ENCODE data around the gene ZNF414.
"Not testable (repeated sequence)": the region's sequence is repeated elsewhere in the genome, so short reads cannot be mapped to it uniquely, and the experiment has no call there.

The ZNF414 gene, protein sequence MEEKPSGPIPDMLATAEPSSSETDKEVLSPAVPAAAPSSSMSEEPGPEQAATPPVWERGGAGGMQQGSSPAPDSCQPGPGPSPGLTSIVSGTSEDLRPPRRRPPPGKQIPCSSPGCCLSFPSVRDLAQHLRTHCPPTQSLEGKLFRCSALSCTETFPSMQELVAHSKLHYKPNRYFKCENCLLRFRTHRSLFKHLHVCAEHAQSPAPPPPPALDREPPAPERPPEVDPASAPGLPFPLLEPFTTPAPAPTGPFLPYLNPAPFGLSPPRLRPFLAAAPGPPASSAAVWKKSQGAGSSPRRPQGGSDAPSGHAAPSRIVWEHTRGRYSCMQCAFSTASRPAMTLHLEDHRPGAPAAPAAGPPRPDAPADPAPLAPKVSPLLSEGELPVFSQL

DNA sequence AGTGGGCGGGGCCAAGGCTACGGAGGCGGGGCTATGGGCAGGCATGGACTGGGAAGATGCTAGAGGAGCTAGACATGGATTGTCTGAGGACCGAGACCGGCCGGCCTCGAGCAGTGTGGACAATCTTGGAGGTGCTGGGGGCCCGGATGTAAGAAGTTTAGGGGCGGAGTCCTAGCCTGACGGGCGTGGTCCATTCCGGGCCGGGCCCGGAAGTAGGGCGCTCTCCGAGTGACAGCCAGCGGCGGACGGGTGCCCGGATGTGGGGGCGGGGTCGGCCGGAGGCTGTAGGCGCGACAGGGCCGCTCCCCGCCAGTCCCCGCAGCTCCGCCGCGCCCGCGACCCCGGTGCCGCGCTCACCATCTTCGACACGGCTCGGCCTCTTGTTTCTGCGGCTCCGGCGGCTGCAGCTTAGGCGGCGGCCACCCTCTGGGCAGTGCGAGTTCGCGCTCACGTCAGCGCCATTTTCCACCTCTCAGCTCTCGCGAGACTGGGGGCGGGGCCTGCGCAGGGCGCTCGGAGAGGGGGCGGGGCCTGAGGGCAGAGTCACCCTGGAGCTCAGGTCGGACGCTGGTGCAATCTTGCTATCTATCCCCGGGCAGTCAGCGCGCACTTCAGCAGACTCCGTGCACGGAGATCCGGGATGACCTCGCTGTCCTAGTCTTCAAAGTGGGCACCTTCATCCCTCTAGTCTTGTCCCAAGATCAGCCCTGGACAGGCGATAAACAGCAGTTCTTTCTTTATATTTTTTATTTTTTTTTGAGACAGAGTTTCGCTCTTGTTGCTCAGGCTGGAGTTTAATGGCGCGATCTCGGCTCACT lies at the start of gene ZNF414:
TSS of gene ZNF414 (minus strand) at position 481 of the 818 bp plus-strand sequence. CDS start at position 360, 121 bp downstream.
- FAIRE-seq: peak; percentile 98

DNA sequence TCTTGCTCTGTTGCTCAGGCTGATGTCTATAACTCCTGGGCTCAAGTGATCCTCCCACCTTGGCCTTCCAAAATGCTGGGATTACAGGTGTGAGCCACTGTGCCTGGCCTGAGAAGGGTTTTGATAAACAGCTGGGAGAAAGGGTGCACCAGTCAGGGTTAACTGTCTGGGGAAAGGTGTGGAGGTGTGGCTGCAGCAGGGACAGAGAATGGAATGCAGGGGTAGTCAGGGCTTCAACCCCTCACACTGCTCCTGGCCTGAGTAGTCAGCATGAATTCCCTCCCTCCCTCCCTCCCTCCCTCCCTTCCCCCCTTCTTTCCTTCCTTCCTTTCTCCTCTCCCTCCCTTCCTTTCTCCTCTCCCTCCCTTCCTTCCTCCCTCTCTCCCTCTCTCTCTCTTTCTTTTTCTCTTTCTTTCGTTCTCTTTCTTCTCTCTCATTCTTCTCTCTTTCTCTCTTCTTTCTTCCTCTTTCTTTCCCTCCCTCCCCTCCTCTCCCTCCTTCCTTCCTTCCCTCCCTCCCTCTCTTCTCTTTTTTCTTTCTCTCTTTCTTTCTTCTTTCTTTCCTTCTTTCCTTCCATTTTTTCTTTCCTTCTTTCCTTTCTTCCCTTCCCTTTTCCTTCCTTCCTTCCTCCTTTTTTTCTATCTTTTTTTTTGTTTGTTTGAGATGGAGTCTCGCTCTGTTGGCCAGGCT lies 47.3 kb upstream of the ZNF414 start:
- no peak for FAIRE-seq

DNA sequence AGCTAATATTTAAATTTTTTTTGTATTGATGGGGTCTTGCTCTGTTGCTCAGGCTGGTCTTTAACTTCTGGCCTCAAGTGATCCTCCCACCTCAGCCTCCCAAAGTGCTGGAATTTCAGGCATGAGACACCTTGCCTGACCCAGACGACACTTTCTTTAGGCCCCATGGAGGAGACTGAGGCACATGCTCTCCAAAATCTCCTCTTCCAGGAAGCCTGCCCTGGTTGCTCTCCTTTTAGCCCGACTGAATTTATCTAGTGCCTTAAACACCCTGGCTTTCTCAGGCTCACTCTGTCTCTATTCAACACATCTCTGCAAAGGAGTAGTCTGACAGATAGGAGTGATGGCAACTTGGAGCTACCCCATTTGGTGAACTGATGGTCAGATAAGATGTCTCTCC lies 44.4 kb upstream of the ZNF414 start:
- no peak for FAIRE-seq

DNA sequence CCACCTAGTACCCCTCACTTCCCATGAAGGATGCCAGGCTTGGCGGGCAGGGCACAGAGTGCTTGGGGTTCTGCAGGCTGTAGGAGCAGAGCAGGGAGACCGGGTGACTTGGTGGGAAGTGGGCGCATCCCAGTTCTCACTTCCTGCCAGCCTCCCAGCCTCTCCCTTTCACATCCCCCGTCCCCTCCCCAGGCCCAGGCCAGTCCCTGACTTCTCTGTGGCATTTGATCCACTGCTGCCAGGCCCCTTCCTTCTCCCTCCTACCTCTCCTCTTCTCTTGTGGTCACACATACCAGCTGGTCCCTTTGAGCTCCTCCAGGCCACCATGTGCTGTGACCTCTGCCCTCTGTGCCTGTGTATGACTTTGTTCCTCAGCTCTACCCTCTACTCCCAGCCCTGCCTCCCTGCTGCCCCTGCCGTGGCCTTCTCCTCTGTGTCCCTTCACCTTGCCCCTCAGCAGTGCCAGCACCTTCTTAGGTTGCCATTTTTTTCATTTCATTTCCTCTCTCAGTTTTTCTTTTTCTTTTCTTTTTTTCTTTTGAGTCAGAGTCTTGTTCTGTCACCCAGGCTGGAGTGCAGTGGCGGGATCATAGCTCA lies 43.8 kb upstream of the ZNF414 start:
- no peak for FAIRE-seq

DNA sequence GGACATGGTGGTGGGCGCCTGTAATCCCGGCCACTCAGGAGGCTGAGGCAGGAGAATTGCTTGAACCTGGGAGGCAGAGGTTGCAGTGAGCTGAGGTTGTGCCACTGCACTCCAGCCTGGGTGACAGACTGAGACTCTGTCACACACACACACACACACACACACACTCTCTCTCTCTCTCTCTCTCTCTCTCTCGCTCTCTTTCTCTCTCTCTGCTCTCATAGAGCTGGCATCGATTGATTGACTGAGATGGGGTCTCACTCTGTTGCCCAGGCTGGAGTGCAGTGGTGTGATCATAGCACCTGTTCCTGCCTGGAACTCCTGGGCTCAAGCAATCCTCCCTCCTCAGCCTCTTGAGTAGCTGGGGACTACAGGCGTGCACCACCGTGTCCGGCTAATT lies 39.8 kb upstream of the ZNF414 start:
- FAIRE-seq: not testable (repeated sequence)

DNA sequence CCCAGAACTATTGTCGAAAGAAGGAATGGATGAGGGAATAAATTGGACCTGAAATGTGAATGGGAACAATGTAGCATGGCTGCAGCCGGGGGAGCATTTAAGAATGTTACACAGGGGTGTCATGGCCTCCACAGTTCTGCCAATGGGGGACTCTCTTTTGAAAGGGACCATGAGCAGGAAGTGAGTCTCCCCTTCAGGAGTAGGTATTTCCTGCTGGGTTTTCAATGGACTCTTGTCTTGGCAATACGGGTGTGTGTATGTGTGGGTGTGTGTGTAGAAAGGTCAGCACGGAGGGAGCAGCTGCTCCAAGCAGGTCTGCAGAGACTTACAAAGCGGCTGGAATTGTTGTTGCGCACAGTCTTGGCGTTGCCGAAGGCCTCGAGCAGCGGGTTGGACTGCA lies 38.8 kb upstream of the ZNF414 start:
- peak; percentile 53 for FAIRE-seq

DNA sequence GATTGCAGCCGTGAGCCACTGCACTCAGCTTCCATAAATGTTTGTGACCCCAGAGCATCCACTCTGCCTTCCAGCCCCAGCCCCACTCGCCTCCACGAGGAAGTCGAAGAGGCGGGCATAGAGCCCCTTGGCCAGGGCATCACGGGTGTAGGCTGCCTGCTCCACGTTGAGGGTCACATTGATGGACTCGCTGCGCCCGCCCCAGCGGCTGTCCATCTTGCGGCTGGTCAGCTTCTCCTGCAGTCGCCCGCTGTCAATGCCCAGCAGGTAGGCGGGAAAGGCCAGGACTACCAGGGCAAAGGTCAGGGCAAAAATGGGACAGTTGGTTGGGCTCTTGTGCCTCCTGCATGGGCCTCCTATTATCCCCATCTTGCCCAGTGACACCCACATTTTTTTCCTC lies 36.1 kb upstream of the ZNF414 start:
- FAIRE-seq: no peak

DNA sequence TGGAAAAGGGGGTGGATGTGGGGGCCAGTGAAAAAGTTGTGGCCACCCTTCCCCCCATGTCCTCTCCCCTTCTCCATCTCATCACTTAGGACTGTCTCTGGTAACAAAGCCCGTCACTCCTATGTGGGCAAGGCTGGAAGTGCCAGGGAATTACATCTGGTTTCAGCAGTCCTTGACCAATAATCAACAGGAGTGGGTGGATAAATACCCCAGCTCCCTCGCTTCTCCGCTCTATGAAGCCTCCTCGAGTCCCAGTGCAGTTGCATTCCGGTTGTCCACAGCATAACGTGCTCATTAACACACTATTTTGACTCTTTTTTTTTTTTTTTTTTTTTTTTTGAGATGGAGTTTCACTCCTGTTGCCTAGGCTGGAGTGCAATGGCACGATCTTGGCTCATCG lies 31.8 kb upstream of the ZNF414 start:
- FAIRE-seq: no peak

DNA sequence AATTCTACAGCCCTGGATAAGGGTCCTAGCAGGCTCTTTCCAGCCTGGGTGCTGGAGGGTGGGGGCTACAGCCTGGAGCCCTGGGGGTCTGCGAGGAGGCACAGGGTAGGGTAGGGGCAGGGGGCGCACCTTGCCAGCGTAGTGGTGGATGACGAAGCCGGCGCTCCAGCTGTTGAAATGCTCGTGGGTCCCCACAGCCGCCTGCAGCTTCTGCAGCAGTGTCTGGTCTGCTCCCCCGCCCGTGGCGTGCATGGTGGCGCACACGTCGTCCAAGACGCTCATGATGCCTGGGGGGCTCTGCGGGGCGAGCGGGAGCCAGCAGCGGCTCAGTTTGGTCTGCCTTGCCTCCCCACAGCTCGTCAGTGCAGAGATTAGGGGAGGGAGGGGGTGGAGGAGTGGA lies 30.2 kb upstream of the ZNF414 start:
- FAIRE-seq: no peak

DNA sequence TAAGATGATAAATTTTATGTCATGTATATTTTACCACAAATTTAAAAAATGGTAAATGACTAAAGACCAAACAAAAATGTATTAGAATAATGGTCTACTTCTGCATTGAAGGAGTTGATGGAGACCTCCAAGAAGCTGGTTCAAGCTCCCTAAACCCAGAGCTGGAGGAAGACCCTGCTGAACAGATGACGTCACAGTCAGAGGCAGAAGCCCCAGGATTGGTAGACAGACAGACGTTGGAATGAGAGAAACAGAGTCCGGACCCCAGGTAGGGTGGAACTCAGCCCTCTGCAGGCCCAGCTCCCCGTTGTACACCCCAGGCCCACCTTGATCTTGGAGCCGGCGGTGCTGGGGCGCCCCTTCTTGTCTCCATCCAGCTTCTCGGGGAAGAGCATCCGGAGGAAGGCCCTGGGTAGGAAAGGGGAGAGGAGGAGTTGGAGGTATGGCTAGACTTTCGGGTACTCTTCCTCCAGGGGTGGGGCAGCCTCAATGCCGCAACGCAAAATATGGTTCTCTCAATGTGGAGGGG lies 25.7 kb upstream of the ZNF414 start:
- no peak for FAIRE-seq

DNA sequence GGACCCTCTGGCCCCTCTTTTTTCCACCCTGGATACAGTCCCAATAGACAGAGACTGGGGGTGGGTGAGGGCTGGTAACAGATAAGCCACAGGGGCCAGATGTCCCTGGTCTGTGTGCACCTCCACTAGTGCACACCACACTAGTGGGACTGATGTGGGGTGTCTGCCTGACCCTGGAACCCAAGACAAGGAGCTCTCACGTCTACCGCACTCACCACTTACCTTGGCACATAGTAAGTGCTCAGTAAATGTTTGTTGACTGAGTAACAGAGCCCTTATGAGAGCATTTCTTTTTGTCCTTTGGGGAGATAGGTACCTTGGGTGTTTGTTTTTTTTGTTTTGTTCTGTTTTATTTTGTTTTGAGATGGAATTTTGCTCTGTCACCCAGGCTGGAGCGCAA lies 23.1 kb upstream of the ZNF414 start:
- no peak for FAIRE-seq

DNA sequence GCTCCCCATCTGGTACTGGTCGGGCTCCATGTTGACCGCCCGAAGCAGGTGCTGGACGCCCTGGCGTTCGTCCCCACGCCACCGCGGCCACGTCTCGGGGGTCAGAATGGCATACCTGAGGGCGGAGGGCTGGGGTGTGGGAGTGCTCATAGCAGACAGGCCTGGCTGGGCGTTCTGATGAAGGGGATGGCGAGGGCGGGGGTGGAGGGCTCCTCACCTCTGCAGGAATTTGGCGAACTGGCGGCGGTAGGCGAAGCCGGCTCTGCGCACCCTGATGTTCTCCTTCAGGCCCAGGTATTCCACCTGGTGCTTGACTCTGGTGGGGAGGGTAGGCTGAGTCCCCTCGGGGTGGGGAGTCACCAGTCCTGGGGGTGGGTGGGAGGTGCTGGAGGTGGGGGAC lies 22.3 kb upstream of the ZNF414 start:
- FAIRE-seq: no peak

DNA sequence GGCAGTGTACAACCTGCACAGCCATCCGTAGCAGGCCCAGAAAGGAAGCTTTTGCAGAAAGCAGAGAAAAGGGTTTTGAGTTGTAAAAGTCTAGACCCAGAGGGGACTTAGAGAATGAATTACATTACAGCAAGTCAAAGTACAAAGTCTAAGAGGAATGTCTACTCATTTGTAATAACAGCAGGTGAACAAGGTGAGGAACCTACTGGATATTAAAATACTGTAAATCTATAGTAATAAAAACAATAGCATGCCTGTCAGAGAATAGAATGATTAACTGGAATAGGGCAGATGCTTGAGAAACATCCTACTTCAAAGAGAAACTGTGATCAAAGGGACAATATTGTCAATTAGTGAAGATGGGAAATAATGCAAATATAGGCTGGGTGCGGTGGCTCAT lies 18.3 kb upstream of the ZNF414 start:
- no peak for FAIRE-seq

DNA sequence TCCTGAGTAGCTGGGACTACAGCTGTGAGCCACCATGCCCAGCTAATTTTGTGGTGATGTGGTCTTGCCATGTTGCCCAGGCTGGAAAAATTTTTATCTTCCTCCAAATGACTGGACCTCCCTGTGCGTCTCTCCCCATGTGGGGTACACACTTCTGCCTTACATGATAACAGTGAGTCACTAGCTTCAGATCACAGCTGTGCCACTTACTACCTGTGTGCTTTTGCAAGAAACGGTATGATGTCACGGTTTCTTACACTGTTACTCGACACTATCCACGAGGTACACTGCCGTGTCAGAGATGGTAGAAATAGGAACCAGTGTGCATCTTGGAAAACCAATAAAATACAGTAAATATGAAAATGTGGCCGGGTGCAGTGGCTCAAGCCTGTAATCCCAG lies 17.5 kb upstream of the ZNF414 start:
- FAIRE-seq: no peak

DNA sequence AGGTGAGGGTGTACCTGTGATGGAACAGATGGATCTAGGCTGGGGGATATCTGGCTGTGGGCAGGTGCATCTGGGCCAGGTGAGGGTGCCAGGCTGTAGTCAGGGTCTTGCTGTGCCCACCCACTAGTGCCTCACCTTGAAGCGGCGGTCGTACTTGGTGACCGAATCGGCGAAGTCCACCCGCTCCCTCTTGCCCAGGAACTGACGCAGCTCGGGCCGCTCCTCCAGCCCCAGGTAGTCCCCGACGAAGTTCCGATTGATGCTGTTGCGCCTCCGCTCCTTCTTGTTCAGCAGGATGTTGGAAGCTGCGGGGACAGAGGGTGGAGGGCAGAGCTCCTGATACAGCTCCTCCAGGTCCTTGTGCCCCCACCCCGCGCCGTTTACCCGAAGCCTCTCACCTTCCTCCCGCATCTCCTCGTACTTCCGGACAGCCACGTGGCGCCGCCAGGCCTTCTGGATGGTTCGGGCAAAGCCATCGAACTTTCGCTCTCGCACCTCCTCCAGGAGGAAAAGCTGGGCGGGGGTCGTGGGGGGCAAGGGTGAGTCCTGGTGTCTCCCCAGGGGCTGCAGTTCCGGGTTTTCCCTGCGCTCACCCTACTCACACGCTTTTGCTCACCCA lies 16.2 kb upstream of the ZNF414 start:
- no peak for FAIRE-seq

DNA sequence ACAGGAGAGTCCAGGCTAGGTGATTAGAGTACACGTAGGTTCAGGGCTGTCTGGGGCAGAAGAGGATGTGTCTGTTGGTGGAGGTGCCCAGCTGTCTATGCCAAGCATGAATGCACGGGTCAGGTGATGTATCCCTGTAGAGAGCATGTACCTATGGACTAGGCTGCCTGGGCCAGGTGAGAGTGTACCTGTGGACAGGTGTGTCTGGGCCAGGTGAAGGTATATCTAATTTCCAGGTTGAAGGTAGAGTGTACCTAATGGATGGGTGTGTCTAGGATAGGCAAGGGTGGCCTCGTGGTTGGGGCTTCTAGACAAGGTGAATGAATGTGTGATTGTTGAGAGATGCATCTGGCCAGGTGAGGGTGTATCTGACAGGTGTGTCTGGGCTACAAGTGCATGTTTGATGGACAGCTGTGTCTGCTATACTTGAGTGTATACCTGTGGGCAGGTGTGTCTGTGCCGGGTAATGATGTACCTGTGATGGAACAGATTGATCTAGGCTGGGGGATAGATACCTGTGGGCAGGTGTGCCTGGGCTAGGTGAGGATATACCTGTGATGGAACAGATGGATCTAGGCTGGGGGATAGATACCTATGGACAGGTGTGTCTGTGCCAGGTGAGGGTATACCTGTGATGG lies 15.5 kb upstream of the ZNF414 start:
- no peak for FAIRE-seq

DNA sequence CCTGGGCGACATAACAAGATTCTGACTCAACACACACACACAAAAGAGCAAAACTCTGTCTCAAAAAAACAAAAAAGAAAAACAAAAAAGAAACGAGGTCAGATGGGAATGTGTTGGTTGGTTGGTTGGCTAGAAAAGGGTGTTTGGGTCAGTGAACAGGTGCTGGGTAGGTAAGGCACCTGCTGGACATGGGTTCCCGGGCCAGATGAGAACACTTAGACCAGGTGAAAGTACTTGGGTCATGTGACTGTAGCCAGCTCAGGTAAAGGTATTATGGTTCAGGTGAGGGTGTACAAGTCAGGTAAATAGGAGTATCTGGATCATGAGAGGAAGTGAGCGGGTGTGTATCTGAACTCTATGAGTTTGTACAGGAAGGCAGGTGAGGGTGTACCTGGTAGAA lies 14.5 kb upstream of the ZNF414 start:
- no peak for FAIRE-seq

DNA sequence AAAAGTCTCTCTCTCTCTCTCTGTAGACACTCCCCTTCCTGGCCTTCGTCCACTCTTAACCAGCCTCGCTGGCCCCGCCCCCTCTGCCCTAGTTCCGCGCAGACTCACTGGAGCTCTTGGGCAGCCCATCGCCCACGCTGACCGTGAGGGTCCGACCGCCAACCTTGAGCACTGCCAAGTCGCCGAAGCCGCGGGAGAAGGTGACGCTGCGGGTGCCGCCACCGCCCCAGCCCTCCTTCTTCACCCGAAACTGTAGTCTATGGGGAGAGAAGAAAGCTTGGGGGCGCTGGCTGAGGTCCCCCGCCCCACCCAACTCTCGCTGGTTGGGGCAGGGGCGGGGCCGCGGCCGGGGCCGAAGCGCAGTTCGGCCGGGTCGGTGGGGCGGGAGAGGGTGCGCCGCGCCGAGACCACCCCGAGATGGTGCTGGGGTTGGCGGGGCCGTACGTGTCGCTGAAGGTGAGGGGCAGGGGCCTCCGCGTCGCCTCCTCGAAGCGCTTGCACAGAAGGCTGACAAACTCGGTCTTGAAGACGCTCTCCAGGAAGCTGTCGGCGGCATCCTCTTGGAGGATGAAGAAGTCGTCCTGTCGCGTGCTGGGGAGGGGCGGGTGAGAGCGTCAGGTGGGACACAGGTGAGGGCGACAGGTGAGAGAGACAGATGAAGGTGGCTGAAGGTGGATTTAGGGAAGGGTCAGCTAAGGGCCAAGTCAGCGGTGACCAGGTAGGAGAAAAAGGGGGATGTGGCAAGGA lies 12.6 kb upstream of the ZNF414 start:
- FAIRE-seq: peak; percentile 71

DNA sequence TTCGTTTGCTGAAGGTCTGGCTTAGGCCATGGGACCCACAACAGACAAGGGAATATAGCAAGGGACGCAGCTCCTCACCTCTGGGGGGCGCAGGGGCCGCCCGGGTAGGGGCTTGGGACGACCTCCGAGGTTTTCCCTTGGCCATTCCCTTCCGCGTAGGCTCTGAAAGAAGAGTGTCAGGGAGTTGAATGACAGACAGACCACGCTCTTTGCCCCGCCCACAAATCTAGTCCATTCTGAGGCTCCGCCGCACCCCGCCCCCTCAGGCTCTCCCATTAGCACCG lies 11.4 kb upstream of the ZNF414 start:
- no peak for FAIRE-seq

DNA sequence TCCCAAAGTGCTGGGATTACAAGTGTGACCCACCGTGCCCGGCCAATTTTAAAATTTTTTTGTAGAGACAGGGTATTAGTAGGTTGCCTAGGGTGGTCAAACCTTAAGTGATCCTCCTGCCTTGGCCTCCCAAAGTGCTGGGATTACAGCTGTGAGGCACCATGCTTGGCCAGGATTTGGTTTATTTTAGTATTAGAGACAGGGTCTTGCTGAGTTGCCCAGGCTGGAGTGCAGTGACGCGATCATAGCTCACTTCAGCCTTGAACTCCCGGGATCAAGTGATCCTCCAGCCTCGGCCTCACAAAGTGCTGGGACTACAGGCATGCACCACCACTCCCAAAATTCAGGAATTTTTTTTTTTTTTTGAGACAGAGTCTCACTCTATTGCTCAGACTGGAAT lies 5.4 kb upstream of the ZNF414 start:
- FAIRE-seq: no peak

DNA sequence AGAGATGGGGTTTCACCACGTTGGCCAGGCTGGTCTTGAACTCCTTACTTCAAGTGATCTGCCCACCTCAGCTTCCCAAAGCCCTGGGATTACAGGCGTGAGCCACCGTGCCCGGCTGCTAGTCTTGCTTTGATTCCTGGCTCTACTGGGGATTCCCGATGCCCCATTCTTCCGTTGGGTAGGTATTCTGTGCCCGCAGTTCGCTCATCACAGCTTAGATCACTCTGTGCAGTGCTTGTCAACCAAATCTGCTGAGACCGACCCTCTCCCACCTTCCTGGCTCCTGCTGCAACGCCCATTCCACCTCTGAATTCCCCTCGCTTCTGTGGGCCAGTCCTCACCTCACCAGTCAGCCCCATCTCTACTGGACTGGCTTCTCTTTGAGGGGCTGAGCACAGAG lies 4.6 kb upstream of the ZNF414 start:
- FAIRE-seq: no peak

Data from G401.6 (cell line).